Transverse colon (tissue), 4 donors: ENCODE measurements around the gene GPC5. TPM values are rescaled to one million over a fixed set of nuclear protein-coding genes. Genes with fewer than 3 reads are reported as not detected.

Experiments used
- DNase-seq: peaks from one replicate; pipeline ENCODE4 v3.0.0-alpha.2; 2019
- H3K27ac ChIP-seq, 4 donors: fragments of 200-600 bp; sonication (generic); 2 replicates each; pipeline ENCODE4 v1.5.1; 2016 to 2018; ENCODE audit warnings: inconsistent platforms in 4 of 4
- H3K27me3 ChIP-seq: fragments of 200-600 bp; sonication (generic); 2 replicates; pipeline ENCODE4 v1.5.1; 2017; ENCODE audit warnings: inconsistent platforms
- H3K36me3 ChIP-seq, 4 donors: fragments of 200-600 bp; sonication (generic); 2 replicates each; pipeline ENCODE4 v1.5.1; 2017 to 2019; ENCODE audit warnings: inconsistent platforms in 4 of 4
- H3K4me1 ChIP-seq, 4 donors: fragments of 200-600 bp; sonication (generic); 2 replicates each; pipeline ENCODE4 v1.5.1; 2017 to 2020; ENCODE audit warnings: inconsistent platforms in 4 of 4
- H3K4me3 ChIP-seq, 4 donors: fragments of 200-600 bp; sonication (generic); 1 replicate in 1 of 4; 2 replicates in 3 of 4; pipeline versions ENCODE4 v1.5.1 to v1.6.1; 2017 to 2019; ENCODE audit warnings: inconsistent platforms in 4 of 4
- H3K9me3 ChIP-seq, 2 donors: fragments of 200-600 bp; sonication (generic); 2 replicates each; pipeline ENCODE4 v1.5.1; 2017 to 2019; ENCODE audit warnings: inconsistent platforms in 2 of 2
- CTCF ChIP-seq, 5 experiments: fragments of 200-600 bp in 3 of 5; fragments of 450-650 bp in 2 of 5; sonication (generic) in 3 of 5; IDR thresholded peaks; 1 replicate in 2 of 5; 2 replicates in 3 of 5; pipeline ENCODE4 v1.5.1; 2016 to 2017; ENCODE audit warnings: antibody characterized with exemption in 5 of 5, inconsistent platforms in 3 of 5, mild to moderate bottlenecking in 2 of 5, moderate library complexity in 1 of 5
- EP300 ChIP-seq: sonication (generic); formaldehyde crosslinking; IDR thresholded peaks from one replicate; pipeline ENCODE4 v1.6.1; 2017; ENCODE audit warnings: antibody characterized with exemption, low read depth
- POLR2A ChIP-seq: fragments of 450-650 bp; IDR thresholded peaks from one replicate; pipeline ENCODE4 v1.6.1; 2016; ENCODE audit warnings: antibody characterized with exemption, mild to moderate bottlenecking, moderate library complexity
- POLR2AphosphoS5 ChIP-seq, 3 donors: sonication (generic); formaldehyde crosslinking; IDR thresholded peaks; one replicate each; pipeline ENCODE4 v1.6.1; 2016; ENCODE audit warnings: antibody characterized with exemption in 3 of 3
- WGBS, 2 donors: methylation state at CpG; one replicate each; pipeline ENCODE4 v1.1.5; 2018; ENCODE audit warnings: low coverage in 1 of 2; 5-methylcytosine and 5-hydroxymethylcytosine counted together
- in situ Hi-C, 4 donors: fragments of 200-750 bp; cut with MboI; loops; one replicate each; pipeline versions ENCODE4 v1.15.0 to v1.15.1; 2017; ENCODE audit warnings: low sequenced_read_pairs in 3 of 4, low pct_ligation_motif_present in 1 of 4, low pct_unique_long_range_greater_than_20kb in 1 of 4
- intact Hi-C: fragments of 100-400 bp; cut with DNase I; formaldehyde crosslinking; loops from one replicate; pipeline ENCODE4 v1.15.1; 2023; ENCODE audit warnings: low total_unique reads
- total RNA-seq, 4 donors: library from RNA; depleted of rRNA; stranded (reverse); fragments of >200 nt; gene quantifications; one replicate each; pipeline ENCODE4 v1.1.0, GENCODE V29; 2016

Gene GPC5
- total RNA-seq, 4 donors from 2014 or later: 0.48 to 1.4 TPM; not detected in 2

- in situ Hi-C loops (no loop called here), intact Hi-C loops (no loop called here)
- no peaks in the 10 kb centered on the region for H3K36me3 ChIP-seq
- no peaks in the 10 kb centered on the region for H3K27me3 ChIP-seq
- no peak overlapping the region for H3K4me3 ChIP-seq
- no peak for DNase-seq
- H3K4me1 ChIP-seq: no peaks in the 10 kb centered on the region
- no peak overlapping the region for H3K27ac ChIP-seq
- TF ChIP-seq EP300 (no peak), CTCF (IDR thresholded peaks at IDR 0.05) (no peak), POLR2AphosphoS5 (IDR thresholded peaks at IDR 0.05) (no peak), POLR2A (no peak)
- no peaks in the 10 kb centered on the region for H3K9me3 ChIP-seq
These were observed 1093.4 kb downstream of the GPC5 start for GRCh38 chr13:92491839-92492238.

GRCh38 chr13:92494915-92495314 is 1096.5 kb downstream of the GPC5 start:
- WGBS, 2 donors: 81 to 91% methylated on average over 2 of the region's 2 CpGs
- H3K4me3 ChIP-seq: no peak overlapping the region
- H3K27ac ChIP-seq: no peak overlapping the region
- intact Hi-C loops (no loop called here), in situ Hi-C loops (no loop called here)
- DNase-seq: no peak
- H3K4me1 ChIP-seq: no peaks in the 10 kb centered on the region
- no peaks in the 10 kb centered on the region for H3K9me3 ChIP-seq
- no peak for TF ChIP-seq POLR2A
- TF ChIP-seq EP300: no peak
- TF ChIP-seq CTCF (IDR thresholded peaks at IDR 0.05): no peak
- TF ChIP-seq POLR2AphosphoS5 (IDR thresholded peaks at IDR 0.05): no peak
- H3K36me3 ChIP-seq: no peaks in the 10 kb centered on the region
- no peaks in the 10 kb centered on the region for H3K27me3 ChIP-seq

GRCh38 chr13:92500192-92500591 is 1101.8 kb downstream of the GPC5 start:
- Histone ChIP-seq H3K27me3 (no peaks in the 10 kb centered on the region), H3K9me3 (no peaks in the 10 kb centered on the region), H3K4me1 (no peaks in the 10 kb centered on the region), H3K36me3 (no peaks in the 10 kb centered on the region), H3K27ac (no peak overlapping the region), H3K4me3 (no peak overlapping the region)
- no peak for DNase-seq
- 28 to 53% methylated on average over 4 to 6 of the region's 6 CpGs for WGBS, 2 donors
- intact Hi-C loops: no loop called here
- TF ChIP-seq EP300 (no peak), CTCF (IDR thresholded peaks at IDR 0.05) (no peak)
- in situ Hi-C loops: no loop called here

DNA sequence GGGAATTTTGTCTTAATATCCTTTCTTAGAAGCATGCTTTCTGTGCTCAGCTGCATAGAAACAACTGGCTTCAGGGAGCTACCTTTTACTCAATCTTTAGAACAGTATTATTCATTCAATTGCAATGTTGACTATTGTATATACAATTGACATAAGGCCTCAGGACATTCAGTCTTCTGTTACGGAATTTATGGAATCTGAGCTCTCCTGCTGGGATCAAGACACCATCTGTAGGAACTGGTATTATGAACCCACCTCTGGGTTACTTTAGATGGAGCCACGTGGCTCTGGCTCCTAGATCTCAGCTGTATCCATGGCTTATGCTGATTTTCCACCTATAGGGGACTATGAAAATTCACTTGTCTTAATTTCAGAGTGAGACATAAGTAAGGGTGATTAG is 1112.0 kb downstream of the GPC5 start:
- intact Hi-C loops (no loop called here), in situ Hi-C loops (no loop called here)
- Histone ChIP-seq H3K4me1 (no peaks in the 10 kb centered on the region), H3K4me3 (no peak overlapping the region), H3K36me3 (no peaks in the 10 kb centered on the region), H3K9me3 (no peaks in the 10 kb centered on the region), H3K27me3 (no peaks in the 10 kb centered on the region), H3K27ac (no peak overlapping the region)
- no peak for DNase-seq
- WGBS, 2 donors: 61 to 67% methylated on average over 2 of the region's 2 CpGs
- TF ChIP-seq CTCF (IDR thresholded peaks at IDR 0.05): no peak
- no peak for TF ChIP-seq POLR2AphosphoS5 (IDR thresholded peaks at IDR 0.05)
- TF ChIP-seq EP300: no peak
- TF ChIP-seq POLR2A: no peak
